Liver (tissue), 9 donors: ENCODE measurements around the gene RAC2. TPM values are rescaled to one million over a fixed set of nuclear protein-coding genes. Genes with fewer than 3 reads are reported as not detected.
A peak's percentile ranks its signal among the peaks of the same experiment; 100 is the strongest.

Source experiments
- DNase-seq: peaks from one replicate; pipeline ENCODE4 v3.0.0-alpha.2; 2017; ENCODE audit warnings: low spot score
- H3K27ac ChIP-seq, 2 donors: one replicate each; pipeline ENCODE4 v1.7.0; 2013; ENCODE audit warnings: inconsistent platforms in 2 of 2, low read length in 2 of 2, control low read depth in 1 of 2, low read depth in 1 of 2, mild to moderate bottlenecking in 1 of 2
- H3K27me3 ChIP-seq, 4 donors: one replicate each; pipeline versions ENCODE4 v1.6.1 to v1.7.0; 2013; ENCODE audit warnings: low read length in 3 of 4, inconsistent platforms in 1 of 4, mild to moderate bottlenecking in 1 of 4, moderate library complexity in 1 of 4; ENCODE audit not compliant: control insufficient read depth in 4 of 4, insufficient read depth in 4 of 4
- H3K36me3 ChIP-seq, 4 donors: one replicate each; pipeline versions ENCODE4 v1.6.1 to v1.7.0; 2013; ENCODE audit warnings: low read length in 3 of 4, mild to moderate bottlenecking in 3 of 4, low read depth in 1 of 4, moderate library complexity in 1 of 4; ENCODE audit not compliant: control insufficient read depth in 4 of 4, insufficient read depth in 3 of 4
- H3K4me1 ChIP-seq, 4 donors: one replicate each; pipeline versions ENCODE4 v1.6.1 to v1.7.0; 2013; ENCODE audit warnings: low read length in 3 of 4, mild to moderate bottlenecking in 3 of 4, moderate library complexity in 1 of 4; ENCODE audit not compliant: control insufficient read depth in 4 of 4, insufficient read depth in 4 of 4
- H3K4me3 ChIP-seq, 3 donors: one replicate each; pipeline versions ENCODE4 v1.6.1 to v1.7.0; 2013; ENCODE audit warnings: low read length in 3 of 3, control low read depth in 1 of 3, low read depth in 1 of 3, mild to moderate bottlenecking in 1 of 3
- H3K9ac ChIP-seq, 2 donors: one replicate each; pipeline ENCODE4 v1.7.0; 2013; ENCODE audit warnings: low read length in 2 of 2, mild to moderate bottlenecking in 2 of 2, moderate library complexity in 2 of 2, control low read depth in 1 of 2, low read depth in 1 of 2
- H3K9me3 ChIP-seq, 4 donors: one replicate each; pipeline versions ENCODE4 v1.6.1 to v1.7.0; 2013; ENCODE audit warnings: low read length in 3 of 4; ENCODE audit not compliant: control insufficient read depth in 4 of 4
- ATF3 ChIP-seq: IDR thresholded peaks from 2 replicates; pipeline ENCODE4 v1.6.1; 2016; ENCODE audit warnings: antibody characterized with exemption
- CTCF ChIP-seq: fragments of 150-350 bp; IDR thresholded peaks from 2 replicates; pipeline ENCODE4 v1.5.1; 2017; ENCODE audit warnings: improper control_type of control experiment, low read depth, low read length; ENCODE audit not compliant: missing input control
- EGR1 ChIP-seq, 2 donors: IDR thresholded peaks; 2 replicates each; pipeline ENCODE4 v1.6.1; 2016 to 2018; ENCODE audit warnings: antibody characterized with exemption in 2 of 2, low read depth in 2 of 2
- FOXA1 ChIP-seq: IDR thresholded peaks from 2 replicates; pipeline ENCODE4 v1.6.1; 2016; ENCODE audit warnings: antibody characterized with exemption
- FOXA2 ChIP-seq: IDR thresholded peaks from 2 replicates; pipeline ENCODE4 v1.6.1; 2016; ENCODE audit warnings: antibody characterized with exemption
- GABPA ChIP-seq, 2 donors: IDR thresholded peaks in 1 of 2; conservative IDR thresholded peaks in 1 of 2; 2 replicates each; pipeline ENCODE4 v1.6.1; 2016; ENCODE audit warnings: antibody characterized with exemption in 2 of 2, mild to moderate bottlenecking in 1 of 2, moderate library complexity in 1 of 2
- HNF4A ChIP-seq, 2 donors: conservative IDR thresholded peaks; 2 replicates each; pipeline ENCODE4 v1.6.1; 2016; ENCODE audit warnings: antibody characterized with exemption in 2 of 2, mild to moderate bottlenecking in 2 of 2
- HNF4G ChIP-seq: IDR thresholded peaks from 2 replicates; pipeline ENCODE4 v1.6.1; 2016; ENCODE audit warnings: antibody characterized with exemption
- JUND ChIP-seq, 2 donors: IDR thresholded peaks; 2 replicates each; pipeline ENCODE4 v1.6.1; 2016; ENCODE audit warnings: antibody characterized with exemption in 2 of 2
- MAX ChIP-seq: IDR thresholded peaks from 2 replicates; pipeline ENCODE4 v1.6.1; 2016; ENCODE audit warnings: antibody characterized with exemption
- NR2F2 ChIP-seq: IDR thresholded peaks from 2 replicates; pipeline ENCODE4 v1.6.1; 2016; ENCODE audit warnings: antibody characterized with exemption
- RAD21 ChIP-seq, 2 donors: IDR thresholded peaks; 2 replicates each; pipeline ENCODE4 v1.6.1; 2016; ENCODE audit warnings: antibody characterized with exemption in 2 of 2, mild to moderate bottlenecking in 2 of 2
- REST ChIP-seq: IDR thresholded peaks from 2 replicates; pipeline ENCODE4 v1.6.1; 2016; ENCODE audit warnings: antibody characterized with exemption, mild to moderate bottlenecking
- RXRA ChIP-seq, 2 donors: IDR thresholded peaks; 2 replicates each; pipeline ENCODE4 v1.6.1; 2017 to 2018; ENCODE audit warnings: antibody characterized with exemption in 2 of 2, mild to moderate bottlenecking in 1 of 2
- SP1 ChIP-seq: IDR thresholded peaks from 2 replicates; pipeline ENCODE4 v1.6.1; 2018; ENCODE audit warnings: antibody characterized with exemption, mild to moderate bottlenecking
- TAF1 ChIP-seq: conservative IDR thresholded peaks from 2 replicates; pipeline ENCODE4 v1.6.1; 2016; ENCODE audit warnings: antibody characterized with exemption, mild to moderate bottlenecking
- YY1 ChIP-seq: IDR thresholded peaks from 2 replicates; pipeline ENCODE4 v1.6.1; 2016; ENCODE audit warnings: antibody characterized with exemption, mild to moderate bottlenecking
- ZBTB33 ChIP-seq: IDR thresholded peaks from 2 replicates; pipeline ENCODE4 v1.6.1; 2016; ENCODE audit warnings: antibody characterized with exemption
- WGBS: extraction: QIAGEN DNeasy Blood & Tissue Kit; methylation state at CpG from one replicate; pipeline ENCODE4 v1.1.7; 2013; 5-methylcytosine and 5-hydroxymethylcytosine counted together
- polyA plus RNA-seq, 2 donors: library from polyadenylated mRNA; stranded (reverse) in 1 of 2; unstranded in 1 of 2; fragments of 200-250 nt in 1 of 2; fragments of >200 nt in 1 of 2; fragmentation: Nextera tagmentation in 1 of 2; extraction: Ambion mirVana in 1 of 2; gene quantifications; one replicate each; pipeline versions ENCODE4 v1.2.1 to v1.2.3, GENCODE V29; 2013 to 2015
- total RNA-seq, 2 donors: library from RNA; depleted of rRNA; stranded (reverse); fragments of >200 nt; gene quantifications; one replicate each; pipeline ENCODE4 v1.2.3, GENCODE V29; 2014
- donor health status: healthy.
- donor health status: healthy.
- donor health status: healthy.
- donor health status: healthy.
- donor health status: healthy.

The RAC2 gene
- total and polyA plus RNA-seq, 4 donors, result 4.0 to 15.0 (median 7.4) TPM

- Histone ChIP-seq H3K27me3 (no peaks in the 10 kb centered on the region), H3K4me1 (no peaks in the 10 kb centered on the region), H3K9ac (peak overlapping the region in 1 of 2 donors; percentile 4), H3K4me3 (peak overlapping the region in 2 of 3 donors; percentile 12 to 13), H3K9me3 (no peaks in the 10 kb centered on the region), H3K27ac (peak overlapping the region; percentile 21 to 70), H3K36me3 (no peaks in the 10 kb centered on the region)
- 49% methylated on average over 9 of the region's 9 CpGs for WGBS
- DNase-seq, result no peak
- no peak for TF ChIP-seq FOXA1
- TF ChIP-seq HNF4G, result no peak
- TF ChIP-seq FOXA2, result no peak
- TF ChIP-seq NR2F2, result no peak
- no peak for TF ChIP-seq EGR1 (IDR thresholded peaks at IDR 0.05; ENCODE audit: low read depth in 2 of 2)
- no peak for TF ChIP-seq YY1
- TF ChIP-seq RAD21 (IDR thresholded peaks at IDR 0.05), result no peak
- TF ChIP-seq REST, result no peak
- TF ChIP-seq SP1, result no peak
- no peak for TF ChIP-seq MAX
- TF ChIP-seq RXRA (IDR thresholded peaks at IDR 0.05), result no peak
- no peak for TF ChIP-seq HNF4A (conservative IDR thresholded peaks at IDR 0.05)
- TF ChIP-seq TAF1, result no peak
- no peak for TF ChIP-seq ATF3
- no peak for TF ChIP-seq ZBTB33
- no peak for TF ChIP-seq JUND (IDR thresholded peaks at IDR 0.05)
- TF ChIP-seq CTCF, result no peak
- no peak for TF ChIP-seq GABPA (IDR thresholded peaks at IDR 0.05 in 1 of 2, conservative IDR thresholded peaks at IDR 0.05 in 1 of 2)
Observed at GRCh38 chr22:37284126-37284804, 40.2 kb upstream of the RAC2 start.
